Measurements from ENCODE around the gene RIMBP2. TPM values are rescaled to one million over a fixed set of nuclear protein-coding genes. Genes with fewer than 3 reads are reported as not detected.
"Not testable (repeated sequence)": the region's sequence is repeated elsewhere in the genome, so short reads cannot be mapped to it uniquely, and the experiment has no call there.

The RIMBP2 gene
- total RNA-seq, 1 donor from 2014 or later = 0.99 TPM

DNA sequence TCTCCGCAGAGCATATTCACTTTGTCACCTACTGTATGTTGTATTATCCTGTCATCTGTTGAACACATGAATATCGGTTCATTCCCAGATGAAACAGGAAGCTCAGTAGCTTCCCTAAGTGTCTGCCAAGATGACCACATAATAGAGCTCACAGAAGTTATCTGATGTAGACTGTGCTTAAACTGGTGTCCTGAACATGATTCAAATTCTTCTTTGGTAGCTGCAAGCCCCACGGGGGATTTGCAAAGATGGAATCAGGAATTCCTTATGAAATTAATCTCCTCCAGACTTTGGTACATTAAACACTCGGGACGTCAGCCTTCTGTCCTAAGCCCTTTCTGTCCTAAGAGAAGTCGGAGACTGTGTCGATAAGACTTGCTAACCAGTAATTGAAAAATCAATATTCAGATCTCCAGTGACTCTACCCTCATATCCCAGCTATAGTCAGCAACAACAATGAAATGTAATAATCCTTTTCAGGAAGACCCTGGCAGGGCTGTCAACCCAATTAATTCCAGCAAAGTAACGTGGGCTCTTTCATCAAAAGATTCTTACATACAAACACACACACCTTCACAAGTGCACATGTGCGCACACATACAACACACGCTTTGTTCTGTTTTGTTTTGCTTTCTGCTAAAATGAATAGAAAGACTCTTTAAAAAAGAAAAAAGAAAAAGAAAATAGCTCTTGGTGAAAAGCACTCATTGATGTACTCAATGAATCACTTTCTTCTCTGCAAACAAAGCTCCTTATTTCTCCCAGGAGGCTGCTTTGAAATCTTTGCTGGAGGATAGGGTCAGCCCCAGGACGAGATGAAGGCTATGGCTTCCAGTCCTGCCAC, 127.2 kb downstream of the RIMBP2 start:
- Histone ChIP-seq H3K9ac (no peak overlapping the region), H2AFZ (replicated peaks) (no peak overlapping the region), H3K79me2 (ENCODE audit: low read depth) (no peaks in the 10 kb centered on the region), H4K20me1 (ENCODE audit: low read depth) (no peaks in the 10 kb centered on the region), H3K4me1 (no peaks in the 10 kb centered on the region), H3K4me2 (no peak overlapping the region), H3K9me3 (ENCODE audit: low read depth) (no peaks in the 10 kb centered on the region), H3K4me3 (no peak overlapping the region), H3K27ac (no peak overlapping the region), H3K36me3 (no peaks in the 10 kb centered on the region), H3F3A (ENCODE audit: low read depth) (no peaks in the 10 kb centered on the region), H3K27me3 (no peaks in the 10 kb centered on the region)
- peaks cover 1% of the 10 kb centered on the region for H3K36me3 Mint-ChIP-seq
- H3K9me3 Mint-ChIP-seq = peaks cover 6% of the 10 kb centered on the region
- no peak for DNase-seq (ENCODE audit: low spot score)
- H3K4me1 Mint-ChIP-seq = peaks cover 28% of the 10 kb centered on the region
- peak overlapping the region; percentile 30 for H3K4me3 Mint-ChIP-seq
- TF ChIP-seq EZH2phosphoT487 (IDR thresholded peaks at IDR 0.05) (no peak), EZH2 (IDR thresholded peaks at IDR 0.05) (no peak)
- TF ChIP-seq, protein P1, sequence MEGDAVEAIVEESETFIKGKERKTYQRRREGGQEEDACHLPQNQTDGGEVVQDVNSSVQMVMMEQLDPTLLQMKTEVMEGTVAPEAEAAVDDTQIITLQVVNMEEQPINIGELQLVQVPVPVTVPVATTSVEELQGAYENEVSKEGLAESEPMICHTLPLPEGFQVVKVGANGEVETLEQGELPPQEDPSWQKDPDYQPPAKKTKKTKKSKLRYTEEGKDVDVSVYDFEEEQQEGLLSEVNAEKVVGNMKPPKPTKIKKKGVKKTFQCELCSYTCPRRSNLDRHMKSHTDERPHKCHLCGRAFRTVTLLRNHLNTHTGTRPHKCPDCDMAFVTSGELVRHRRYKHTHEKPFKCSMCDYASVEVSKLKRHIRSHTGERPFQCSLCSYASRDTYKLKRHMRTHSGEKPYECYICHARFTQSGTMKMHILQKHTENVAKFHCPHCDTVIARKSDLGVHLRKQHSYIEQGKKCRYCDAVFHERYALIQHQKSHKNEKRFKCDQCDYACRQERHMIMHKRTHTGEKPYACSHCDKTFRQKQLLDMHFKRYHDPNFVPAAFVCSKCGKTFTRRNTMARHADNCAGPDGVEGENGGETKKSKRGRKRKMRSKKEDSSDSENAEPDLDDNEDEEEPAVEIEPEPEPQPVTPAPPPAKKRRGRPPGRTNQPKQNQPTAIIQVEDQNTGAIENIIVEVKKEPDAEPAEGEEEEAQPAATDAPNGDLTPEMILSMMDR (IDR thresholded peaks at IDR 0.05) = no peak
- peak overlapping the region; percentile 55 for H3K27ac Mint-ChIP-seq
- peaks cover 5% of the 10 kb centered on the region for H3K27me3 Mint-ChIP-seq (ENCODE audit: insufficient read depth, low read depth)

DNA sequence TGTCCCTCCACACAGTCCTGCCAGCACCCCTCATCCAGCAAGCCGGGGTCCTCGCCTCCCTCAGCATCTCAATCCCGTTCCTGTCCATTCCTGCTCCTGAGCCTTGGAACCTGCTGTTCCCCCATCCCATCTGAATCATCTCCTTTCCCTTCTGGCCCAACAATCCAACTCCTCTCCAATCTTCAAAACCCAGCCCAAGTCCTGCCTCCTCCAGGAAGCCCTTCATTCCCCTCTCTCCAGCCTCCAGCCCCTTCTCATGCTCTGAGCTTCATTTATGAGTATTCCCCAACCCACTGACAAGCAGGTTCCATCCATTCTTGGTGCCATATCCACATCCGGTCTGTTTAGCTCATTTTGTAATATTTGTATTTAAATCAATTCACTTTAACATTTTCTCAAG, 128.1 kb downstream of the RIMBP2 start:
- no peak for DNase-seq (ENCODE audit: low spot score)
- Histone ChIP-seq H3K4me3 (no peak overlapping the region), H3K9ac (no peak overlapping the region), H3K79me2 (ENCODE audit: low read depth) (no peaks in the 10 kb centered on the region), H3K27me3 (no peaks in the 10 kb centered on the region), H3K4me2 (no peak overlapping the region), H3K9me3 (ENCODE audit: low read depth) (no peaks in the 10 kb centered on the region), H3F3A (ENCODE audit: low read depth) (no peaks in the 10 kb centered on the region), H3K36me3 (no peaks in the 10 kb centered on the region), H4K20me1 (ENCODE audit: low read depth) (no peaks in the 10 kb centered on the region), H2AFZ (replicated peaks) (no peak overlapping the region), H3K27ac (no peak overlapping the region), H3K4me1 (no peaks in the 10 kb centered on the region)
- peaks cover 25% of the 10 kb centered on the region for H3K4me1 Mint-ChIP-seq
- H3K27me3 Mint-ChIP-seq (ENCODE audit: insufficient read depth, low read depth) = peaks cover 5% of the 10 kb centered on the region
- TF ChIP-seq, protein P1 (IDR thresholded peaks at IDR 0.05) = no peak
- TF ChIP-seq EZH2 (IDR thresholded peaks at IDR 0.05) (no peak), EZH2phosphoT487 (IDR thresholded peaks at IDR 0.05) (no peak)
- no peak overlapping the region for H3K27ac Mint-ChIP-seq
- H3K4me3 Mint-ChIP-seq = no peak overlapping the region
- peaks cover 6% of the 10 kb centered on the region for H3K9me3 Mint-ChIP-seq
- peaks cover 1% of the 10 kb centered on the region for H3K36me3 Mint-ChIP-seq

DNA sequence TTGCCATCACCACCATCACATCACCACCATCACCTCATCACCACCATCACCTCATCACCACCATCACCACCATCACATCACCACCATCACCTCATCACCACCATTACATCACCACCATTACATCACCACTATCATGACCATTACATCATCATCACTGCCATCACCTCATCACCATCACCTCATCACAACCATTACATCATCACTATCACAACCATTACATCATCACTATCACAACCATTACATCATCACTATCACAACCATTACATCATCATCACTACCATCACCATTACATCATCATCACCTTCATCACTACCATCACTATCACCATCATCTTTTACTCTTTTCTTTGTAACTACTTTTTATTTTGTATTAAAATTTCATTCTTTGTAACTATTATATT, 131.6 kb downstream of the RIMBP2 start:
- not testable (repeated sequence) for H4K20me1 ChIP-seq (ENCODE audit: low read depth); H3K36me3 Mint-ChIP-seq; H3K9me3 Mint-ChIP-seq; H3K27me3 ChIP-seq; H3K4me2 ChIP-seq; H3F3A ChIP-seq (ENCODE audit: low read depth); DNase-seq (ENCODE audit: low spot score); H3K27ac ChIP-seq; H2AFZ ChIP-seq (replicated peaks); H3K36me3 ChIP-seq; H3K4me3 Mint-ChIP-seq; H3K9ac ChIP-seq; H3K79me2 ChIP-seq (ENCODE audit: low read depth); H3K4me1 ChIP-seq; H3K9me3 ChIP-seq (ENCODE audit: low read depth); H3K27me3 Mint-ChIP-seq (ENCODE audit: insufficient read depth, low read depth); H3K27ac Mint-ChIP-seq; H3K4me3 ChIP-seq
- peaks cover 13% of the 10 kb centered on the region for H3K4me1 Mint-ChIP-seq

DNA sequence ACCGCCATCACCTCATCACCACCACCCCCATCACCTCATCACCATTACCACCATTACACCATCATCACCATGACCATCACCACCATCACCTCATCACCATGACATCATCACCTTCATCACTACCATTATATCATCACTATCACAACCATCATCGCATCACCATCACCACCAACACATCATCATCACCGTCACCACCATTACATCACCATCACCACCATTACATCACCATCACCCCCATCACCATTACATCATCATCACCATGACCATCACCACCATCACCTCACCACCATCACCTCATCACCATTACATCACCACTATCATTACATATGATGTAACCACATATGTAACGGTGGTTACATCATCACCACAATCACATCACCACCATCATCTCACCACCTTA, 132.3 kb downstream of the RIMBP2 start:
- no peaks in the 10 kb centered on the region for H3K4me1 ChIP-seq
- Mint-ChIP-seq H3K27me3 (ENCODE audit: insufficient read depth, low read depth) (peaks cover 5% of the 10 kb centered on the region), H3K4me1 (peaks cover 6% of the 10 kb centered on the region), H3K27ac (no peak overlapping the region), H3K4me3 (no peak overlapping the region), H3K36me3 (peaks cover 1% of the 10 kb centered on the region), H3K9me3 (peaks cover 6% of the 10 kb centered on the region)
- no peak for DNase-seq (ENCODE audit: low spot score)
- H3K27me3 ChIP-seq = no peaks in the 10 kb centered on the region
- H3F3A ChIP-seq (ENCODE audit: low read depth) = no peaks in the 10 kb centered on the region
- no peak overlapping the region for H3K4me3 ChIP-seq
- no peak overlapping the region for H3K4me2 ChIP-seq
- no peaks in the 10 kb centered on the region for H3K36me3 ChIP-seq
- H4K20me1 ChIP-seq (ENCODE audit: low read depth) = no peaks in the 10 kb centered on the region
- H3K79me2 ChIP-seq (ENCODE audit: low read depth) = no peaks in the 10 kb centered on the region
- H2AFZ ChIP-seq (replicated peaks) = no peak overlapping the region
- TF ChIP-seq, protein P1 (IDR thresholded peaks at IDR 0.05) = no peak
- TF ChIP-seq EZH2phosphoT487 (IDR thresholded peaks at IDR 0.05) (no peak), EZH2 (IDR thresholded peaks at IDR 0.05) (no peak)
- no peak overlapping the region for H3K27ac ChIP-seq
- H3K9me3 ChIP-seq (ENCODE audit: low read depth) = no peaks in the 10 kb centered on the region
- H3K9ac ChIP-seq = no peak overlapping the region
